Neural cell (in vitro differentiated cells): ENCODE results near the gene WDR35.

Source experiments
- EP300 ChIP-seq: fragments of 450-650 bp; conservative IDR thresholded peaks from 2 replicates; pipeline ENCODE4 v1.6.1; 2014; ENCODE audit warnings: antibody characterized with exemption, mild to moderate bottlenecking, moderate library complexity; ENCODE audit not compliant: poor library complexity, severe bottlenecking
- EZH2 ChIP-seq: fragments of 200-600, 300-800 bp; shearing (Covaris generic), sonication (generic); IDR thresholded peaks from 2 replicates; pipeline ENCODE4 v1.6.1; 2014; ENCODE audit warnings: antibody characterized with exemption, low read length, borderline replicate concordance, mild to moderate bottlenecking; ENCODE audit not compliant: insufficient read depth, poor library complexity, severe bottlenecking
- MXI1 ChIP-seq: fragments of 450-650 bp; conservative IDR thresholded peaks from 2 replicates; pipeline ENCODE4 v1.6.1; 2014; ENCODE audit warnings: antibody characterized with exemption, mild to moderate bottlenecking; ENCODE audit not compliant: poor library complexity, severe bottlenecking
- POLR2AphosphoS5 ChIP-seq: IDR thresholded peaks from 2 replicates; pipeline ENCODE4 v1.6.1; 2012
- RAD21 ChIP-seq: fragments of 450-650 bp; conservative IDR thresholded peaks from 2 replicates; pipeline ENCODE4 v1.6.1; 2014; ENCODE audit warnings: antibody characterized with exemption, mild to moderate bottlenecking, moderate library complexity
- SMC3 ChIP-seq: fragments of 450-650 bp; conservative IDR thresholded peaks from 2 replicates; pipeline ENCODE4 v1.6.1; 2014; ENCODE audit warnings: antibody characterized with exemption, mild to moderate bottlenecking, moderate library complexity; ENCODE audit not compliant: poor library complexity
- TAF1 ChIP-seq: IDR thresholded peaks from 2 replicates; pipeline ENCODE4 v1.6.1; 2012; ENCODE audit warnings: low read depth
- TF ChIP-seq, protein P1 (sequence below): fragments of 450-650 bp; IDR thresholded peaks from 2 replicates; pipeline ENCODE4 v1.5.1; 2014; ENCODE audit warnings: antibody characterized with exemption, mild to moderate bottlenecking, moderate library complexity; ENCODE audit not compliant: poor library complexity, severe bottlenecking
- TF ChIP-seq, protein P2 (sequence below): IDR thresholded peaks from 2 replicates; pipeline ENCODE4 v1.6.1; 2012; ENCODE audit warnings: borderline replicate concordance

DNA sequence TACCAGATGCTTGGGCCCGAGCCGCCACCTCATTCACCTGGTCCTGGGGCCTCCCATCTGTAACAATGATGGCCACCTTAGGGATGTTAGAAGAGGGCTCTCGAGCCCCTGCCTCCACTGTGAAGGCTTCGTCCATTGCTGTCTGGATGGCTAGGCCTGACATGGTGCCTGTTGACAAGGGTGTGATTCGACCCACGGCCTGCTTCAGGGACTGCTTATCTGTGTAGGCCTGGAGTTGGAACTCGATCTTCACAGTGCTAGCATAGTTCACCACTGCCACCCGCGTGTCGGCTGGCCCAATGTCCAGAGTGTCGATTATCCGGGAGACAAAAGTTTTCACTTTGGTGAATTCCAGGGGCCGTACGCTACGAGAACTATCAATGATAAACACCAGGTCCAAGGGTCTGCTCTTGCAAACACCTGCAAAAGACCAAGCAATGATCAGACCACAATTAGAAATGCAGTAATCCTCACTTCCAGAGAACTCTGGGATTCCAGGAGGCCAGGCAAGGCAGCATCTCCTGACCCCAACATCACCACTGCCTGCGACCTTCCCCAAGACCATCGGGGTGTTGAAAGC is 16.1 kb upstream of the WDR35 start:
- TF ChIP-seq, protein P1, sequence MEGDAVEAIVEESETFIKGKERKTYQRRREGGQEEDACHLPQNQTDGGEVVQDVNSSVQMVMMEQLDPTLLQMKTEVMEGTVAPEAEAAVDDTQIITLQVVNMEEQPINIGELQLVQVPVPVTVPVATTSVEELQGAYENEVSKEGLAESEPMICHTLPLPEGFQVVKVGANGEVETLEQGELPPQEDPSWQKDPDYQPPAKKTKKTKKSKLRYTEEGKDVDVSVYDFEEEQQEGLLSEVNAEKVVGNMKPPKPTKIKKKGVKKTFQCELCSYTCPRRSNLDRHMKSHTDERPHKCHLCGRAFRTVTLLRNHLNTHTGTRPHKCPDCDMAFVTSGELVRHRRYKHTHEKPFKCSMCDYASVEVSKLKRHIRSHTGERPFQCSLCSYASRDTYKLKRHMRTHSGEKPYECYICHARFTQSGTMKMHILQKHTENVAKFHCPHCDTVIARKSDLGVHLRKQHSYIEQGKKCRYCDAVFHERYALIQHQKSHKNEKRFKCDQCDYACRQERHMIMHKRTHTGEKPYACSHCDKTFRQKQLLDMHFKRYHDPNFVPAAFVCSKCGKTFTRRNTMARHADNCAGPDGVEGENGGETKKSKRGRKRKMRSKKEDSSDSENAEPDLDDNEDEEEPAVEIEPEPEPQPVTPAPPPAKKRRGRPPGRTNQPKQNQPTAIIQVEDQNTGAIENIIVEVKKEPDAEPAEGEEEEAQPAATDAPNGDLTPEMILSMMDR, result no peak
- no peak for TF ChIP-seq EZH2
- TF ChIP-seq POLR2AphosphoS5, result no peak
- TF ChIP-seq TAF1, result no peak
- no peak for TF ChIP-seq SMC3
- no peak for TF ChIP-seq RAD21
- TF ChIP-seq, protein P2, sequence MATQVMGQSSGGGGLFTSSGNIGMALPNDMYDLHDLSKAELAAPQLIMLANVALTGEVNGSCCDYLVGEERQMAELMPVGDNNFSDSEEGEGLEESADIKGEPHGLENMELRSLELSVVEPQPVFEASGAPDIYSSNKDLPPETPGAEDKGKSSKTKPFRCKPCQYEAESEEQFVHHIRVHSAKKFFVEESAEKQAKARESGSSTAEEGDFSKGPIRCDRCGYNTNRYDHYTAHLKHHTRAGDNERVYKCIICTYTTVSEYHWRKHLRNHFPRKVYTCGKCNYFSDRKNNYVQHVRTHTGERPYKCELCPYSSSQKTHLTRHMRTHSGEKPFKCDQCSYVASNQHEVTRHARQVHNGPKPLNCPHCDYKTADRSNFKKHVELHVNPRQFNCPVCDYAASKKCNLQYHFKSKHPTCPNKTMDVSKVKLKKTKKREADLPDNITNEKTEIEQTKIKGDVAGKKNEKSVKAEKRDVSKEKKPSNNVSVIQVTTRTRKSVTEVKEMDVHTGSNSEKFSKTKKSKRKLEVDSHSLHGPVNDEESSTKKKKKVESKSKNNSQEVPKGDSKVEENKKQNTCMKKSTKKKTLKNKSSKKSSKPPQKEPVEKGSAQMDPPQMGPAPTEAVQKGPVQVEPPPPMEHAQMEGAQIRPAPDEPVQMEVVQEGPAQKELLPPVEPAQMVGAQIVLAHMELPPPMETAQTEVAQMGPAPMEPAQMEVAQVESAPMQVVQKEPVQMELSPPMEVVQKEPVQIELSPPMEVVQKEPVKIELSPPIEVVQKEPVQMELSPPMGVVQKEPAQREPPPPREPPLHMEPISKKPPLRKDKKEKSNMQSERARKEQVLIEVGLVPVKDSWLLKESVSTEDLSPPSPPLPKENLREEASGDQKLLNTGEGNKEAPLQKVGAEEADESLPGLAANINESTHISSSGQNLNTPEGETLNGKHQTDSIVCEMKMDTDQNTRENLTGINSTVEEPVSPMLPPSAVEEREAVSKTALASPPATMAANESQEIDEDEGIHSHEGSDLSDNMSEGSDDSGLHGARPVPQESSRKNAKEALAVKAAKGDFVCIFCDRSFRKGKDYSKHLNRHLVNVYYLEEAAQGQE, result no peak
- no peak for TF ChIP-seq MXI1
- no peak for TF ChIP-seq EP300
